Vagina (tissue), 2 donors: ENCODE data around the gene H6PD.

Experiments
- POLR2A ChIP-seq, 2 donors: fragments of 450-650 bp; IDR thresholded peaks; one replicate each; pipeline ENCODE4 v1.6.1; 2017; ENCODE audit warnings: antibody characterized with exemption in 2 of 2, mild to moderate bottlenecking in 2 of 2, moderate library complexity in 2 of 2
- TF ChIP-seq, protein P1 (sequence below), 3 experiments: fragments of 450-650 bp in 2 of 3; fragments of 200-600 bp in 1 of 3; sonication (generic) in 1 of 3; IDR thresholded peaks; one replicate each; pipeline ENCODE4 v1.5.1; 2017 to 2019; ENCODE audit warnings: antibody characterized with exemption in 3 of 3, mild to moderate bottlenecking in 2 of 3, moderate library complexity in 2 of 3

DNA sequence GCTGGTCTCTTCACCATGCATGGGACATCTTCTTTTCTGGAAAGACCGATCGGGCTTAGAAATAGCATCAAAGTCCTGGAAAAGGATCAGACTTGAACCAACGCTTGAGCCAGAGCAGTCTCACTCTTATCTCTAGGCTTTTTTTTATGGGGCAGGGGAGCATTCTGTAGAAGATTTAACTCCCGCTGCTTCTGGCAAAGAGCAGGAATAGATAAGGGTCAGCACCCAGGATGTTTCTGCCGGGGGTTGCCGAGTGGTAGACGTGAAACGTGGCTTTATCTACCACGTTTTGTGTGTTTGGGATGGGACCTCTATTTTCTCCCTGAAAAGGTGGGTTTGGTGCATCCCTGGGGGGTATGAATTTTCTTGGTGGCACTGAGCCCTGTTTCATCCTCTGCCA lies 76.9 kb downstream of the H6PD start:
- TF ChIP-seq, protein P1, sequence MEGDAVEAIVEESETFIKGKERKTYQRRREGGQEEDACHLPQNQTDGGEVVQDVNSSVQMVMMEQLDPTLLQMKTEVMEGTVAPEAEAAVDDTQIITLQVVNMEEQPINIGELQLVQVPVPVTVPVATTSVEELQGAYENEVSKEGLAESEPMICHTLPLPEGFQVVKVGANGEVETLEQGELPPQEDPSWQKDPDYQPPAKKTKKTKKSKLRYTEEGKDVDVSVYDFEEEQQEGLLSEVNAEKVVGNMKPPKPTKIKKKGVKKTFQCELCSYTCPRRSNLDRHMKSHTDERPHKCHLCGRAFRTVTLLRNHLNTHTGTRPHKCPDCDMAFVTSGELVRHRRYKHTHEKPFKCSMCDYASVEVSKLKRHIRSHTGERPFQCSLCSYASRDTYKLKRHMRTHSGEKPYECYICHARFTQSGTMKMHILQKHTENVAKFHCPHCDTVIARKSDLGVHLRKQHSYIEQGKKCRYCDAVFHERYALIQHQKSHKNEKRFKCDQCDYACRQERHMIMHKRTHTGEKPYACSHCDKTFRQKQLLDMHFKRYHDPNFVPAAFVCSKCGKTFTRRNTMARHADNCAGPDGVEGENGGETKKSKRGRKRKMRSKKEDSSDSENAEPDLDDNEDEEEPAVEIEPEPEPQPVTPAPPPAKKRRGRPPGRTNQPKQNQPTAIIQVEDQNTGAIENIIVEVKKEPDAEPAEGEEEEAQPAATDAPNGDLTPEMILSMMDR (IDR thresholded peaks at IDR 0.05), result no peak
- no peak for TF ChIP-seq POLR2A (IDR thresholded peaks at IDR 0.05)
